GM18867 (cell line): ENCODE data around the gene CAPN11.

Experiments
- ATAC-seq: cut with Tn5 transposase; IDR thresholded peaks from one replicate; pipeline ENCODE4 v1.9.1; 2021; ENCODE audit warnings: mild to moderate bottlenecking, moderate library complexity; ENCODE audit not compliant: unreplicated experiment

CAPN11 gene

GRCh38 chr6:44152109-44152461 is 6.5 kb upstream of the CAPN11 start:
- ATAC-seq: no peak

DNA sequence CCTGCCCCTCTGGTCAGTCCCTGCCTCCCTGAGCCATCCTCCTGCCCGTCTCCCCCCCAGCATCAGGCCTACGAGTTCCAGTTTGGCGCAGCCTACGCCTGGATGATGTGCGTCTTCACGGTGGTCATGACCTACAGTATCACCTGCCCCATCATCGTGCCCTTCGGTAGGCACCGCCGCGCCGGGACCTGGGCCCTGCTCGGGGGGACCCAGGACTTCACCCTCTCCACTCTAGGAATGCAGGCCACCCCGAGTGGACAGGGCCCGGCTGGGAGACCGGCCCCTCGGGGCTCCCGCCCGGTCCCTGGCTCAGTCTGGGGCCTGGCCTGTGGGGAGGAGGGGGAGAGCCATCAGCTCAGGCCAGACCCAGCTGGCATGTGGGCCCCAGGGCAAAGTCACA is 6.1 kb upstream of the CAPN11 start:
- no peak for ATAC-seq

GRCh38 chr6:44154067-44154466 is 4.6 kb upstream of the CAPN11 start:
- no peak for ATAC-seq

DNA sequence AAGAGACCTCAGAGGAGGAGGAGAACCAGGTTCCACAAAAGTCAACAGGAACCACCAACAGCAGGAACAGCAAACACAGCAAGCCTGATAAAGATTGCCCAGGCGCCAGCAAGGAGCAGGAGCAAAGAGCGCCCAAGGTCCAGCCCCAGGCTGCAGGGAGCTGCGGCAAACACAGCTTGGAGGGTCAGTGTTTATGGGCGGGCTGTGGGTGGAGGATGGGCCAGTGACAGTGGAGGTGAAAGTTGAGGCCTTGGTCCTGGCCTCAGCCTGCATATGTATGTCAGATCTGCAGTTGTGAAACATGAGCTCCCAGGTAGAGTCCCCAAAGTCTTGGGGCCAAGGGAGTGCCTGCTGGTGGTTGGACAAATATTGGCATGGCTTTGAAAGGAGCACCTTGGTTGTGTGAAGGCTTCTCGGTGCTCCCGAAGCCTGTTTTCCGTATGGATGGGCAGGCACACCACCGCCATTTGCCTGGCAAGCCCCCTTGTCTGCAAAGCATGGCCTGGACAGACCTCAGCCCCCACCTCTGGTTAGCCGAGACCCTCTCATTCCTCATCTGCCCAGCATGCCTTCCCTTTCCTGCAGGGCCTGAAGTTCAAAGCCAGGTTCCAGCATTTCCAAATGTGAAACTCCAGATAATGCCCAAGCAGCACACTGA is 2.0 kb upstream of the CAPN11 start:
- ATAC-seq: no peak

GRCh38 chr6:44157152-44157521 is 1.5 kb upstream of the CAPN11 start:
- no peak for ATAC-seq

- ATAC-seq: no peak
Measured at GRCh38 chr6:44161997-44162338, 3.3 kb downstream of the CAPN11 start.

DNA sequence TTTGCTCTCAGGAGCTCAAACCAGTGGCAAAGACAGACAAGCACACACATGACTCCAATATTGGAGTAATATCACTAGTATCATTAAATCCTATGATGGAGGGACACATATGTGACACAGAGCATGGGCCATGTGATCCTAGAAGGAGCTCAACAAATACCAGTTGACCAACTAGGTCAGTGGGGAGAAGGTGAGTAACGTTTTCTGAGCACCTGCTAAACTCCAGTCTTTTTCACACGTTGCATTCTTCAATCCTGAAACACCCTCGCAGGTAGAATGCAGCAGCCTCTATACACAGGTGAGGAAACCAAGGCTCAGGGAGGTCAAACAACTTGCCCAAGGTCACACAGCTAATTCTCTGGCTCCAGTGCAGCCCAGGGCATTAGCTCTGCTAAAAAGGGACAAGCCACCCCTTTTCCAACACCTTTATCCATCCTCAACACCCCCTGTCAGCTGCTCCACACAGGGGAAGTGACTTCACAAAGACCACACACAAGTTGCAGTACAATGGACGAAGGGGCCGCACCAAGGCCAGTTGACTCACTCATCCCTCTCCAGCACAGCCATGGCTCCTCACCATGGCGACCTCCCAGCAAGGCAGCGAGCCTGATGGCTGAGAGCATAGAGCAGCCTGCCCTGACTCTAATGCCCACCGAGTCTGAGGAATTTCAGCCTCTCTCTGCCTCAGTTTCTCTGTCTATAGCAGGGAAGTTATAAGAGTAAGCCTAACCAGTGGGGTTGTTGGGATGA is 4.4 kb downstream of the CAPN11 start:
- ATAC-seq: no peak

DNA sequence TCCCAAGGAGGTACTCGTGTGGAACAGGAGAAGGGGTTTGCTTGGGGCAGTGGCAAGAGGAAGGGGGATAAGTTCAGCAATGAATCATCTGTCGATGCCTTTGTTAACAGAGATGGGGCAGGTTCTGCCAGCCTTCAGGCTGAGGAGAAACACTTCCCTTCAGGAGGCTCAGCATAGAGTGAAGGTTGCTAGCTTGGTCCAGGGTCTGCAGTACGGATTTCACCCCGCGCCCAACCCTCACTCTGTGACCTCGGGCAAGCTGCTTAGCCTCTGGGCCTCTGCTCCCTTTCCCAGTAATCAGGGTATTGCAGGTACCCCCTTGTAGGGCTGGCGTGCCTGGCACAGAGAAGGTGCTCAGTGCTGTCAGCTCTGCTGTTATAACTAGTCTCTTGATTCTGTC is 7.5 kb downstream of the CAPN11 start:
- no peak for ATAC-seq

- no peak for ATAC-seq
Measured at GRCh38 chr6:44166591-44167184, 8.1 kb downstream of the CAPN11 start.

GRCh38 chr6:44167567-44167966 is 8.9 kb downstream of the CAPN11 start:
- ATAC-seq: no peak

DNA sequence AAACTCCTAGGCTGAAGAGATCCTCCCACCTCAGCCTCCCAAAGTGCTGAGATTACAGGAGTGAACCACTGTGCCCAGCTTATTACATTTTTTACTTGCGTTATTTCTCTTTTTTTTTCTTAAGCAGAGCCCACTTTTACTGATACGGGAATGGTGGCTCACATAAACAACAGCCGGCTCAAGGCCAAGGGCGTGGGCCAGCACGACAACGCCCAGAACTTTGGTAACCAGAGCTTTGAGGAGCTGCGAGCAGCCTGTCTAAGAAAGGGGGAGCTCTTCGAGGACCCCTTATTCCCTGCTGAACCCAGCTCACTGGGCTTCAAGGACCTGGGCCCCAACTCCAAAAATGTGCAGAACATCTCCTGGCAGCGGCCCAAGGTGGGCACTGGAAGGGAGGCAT is 10.5 kb downstream of the CAPN11 start:
- ATAC-seq: no peak

DNA sequence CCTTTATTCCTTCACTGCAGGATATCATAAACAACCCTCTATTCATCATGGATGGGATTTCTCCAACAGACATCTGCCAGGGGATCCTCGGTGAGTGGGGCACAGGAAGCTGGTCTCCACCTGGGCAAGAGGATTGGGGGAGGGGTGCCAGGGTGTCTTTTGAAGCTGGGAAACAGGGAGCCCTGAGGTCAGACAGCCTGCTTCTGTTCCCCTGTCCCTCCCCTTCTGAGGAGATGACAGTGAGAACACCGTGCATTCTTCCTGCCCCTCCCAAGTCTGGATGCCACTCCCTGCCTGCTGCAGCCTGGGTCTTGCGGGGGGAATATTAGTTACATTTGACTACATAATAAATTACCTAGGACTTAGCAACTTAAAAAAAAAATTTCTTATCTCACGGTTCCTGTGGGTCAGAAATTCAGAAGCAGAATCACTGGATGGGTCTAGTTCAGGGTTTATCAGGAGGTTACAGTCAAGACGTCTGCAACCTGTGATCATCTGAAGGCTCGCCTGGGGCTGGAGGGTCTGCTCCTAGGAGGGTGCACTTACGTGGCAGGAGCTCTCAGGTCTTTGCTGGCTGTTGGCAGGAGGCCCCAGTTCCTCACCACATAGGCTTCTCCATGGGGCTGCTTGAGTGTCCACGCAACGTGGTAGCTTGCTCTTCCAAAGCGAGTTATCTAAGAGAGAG is 11.4 kb downstream of the CAPN11 start:
- ATAC-seq: no peak

- ATAC-seq: no peak
Measured at GRCh38 chr6:44171899-44172546, 13.4 kb downstream of the CAPN11 start.

GRCh38 chr6:44172731-44173500 is 14.3 kb downstream of the CAPN11 start:
- peak; percentile 59 for ATAC-seq

- no peak for ATAC-seq
Measured at GRCh38 chr6:44176130-44176761, 17.6 kb downstream of the CAPN11 start.

GRCh38 chr6:44176762-44177509 is 18.3 kb downstream of the CAPN11 start:
- ATAC-seq: no peak

- ATAC-seq: no peak
Measured at GRCh38 chr6:44177691-44178423, 19.2 kb downstream of the CAPN11 start.

DNA sequence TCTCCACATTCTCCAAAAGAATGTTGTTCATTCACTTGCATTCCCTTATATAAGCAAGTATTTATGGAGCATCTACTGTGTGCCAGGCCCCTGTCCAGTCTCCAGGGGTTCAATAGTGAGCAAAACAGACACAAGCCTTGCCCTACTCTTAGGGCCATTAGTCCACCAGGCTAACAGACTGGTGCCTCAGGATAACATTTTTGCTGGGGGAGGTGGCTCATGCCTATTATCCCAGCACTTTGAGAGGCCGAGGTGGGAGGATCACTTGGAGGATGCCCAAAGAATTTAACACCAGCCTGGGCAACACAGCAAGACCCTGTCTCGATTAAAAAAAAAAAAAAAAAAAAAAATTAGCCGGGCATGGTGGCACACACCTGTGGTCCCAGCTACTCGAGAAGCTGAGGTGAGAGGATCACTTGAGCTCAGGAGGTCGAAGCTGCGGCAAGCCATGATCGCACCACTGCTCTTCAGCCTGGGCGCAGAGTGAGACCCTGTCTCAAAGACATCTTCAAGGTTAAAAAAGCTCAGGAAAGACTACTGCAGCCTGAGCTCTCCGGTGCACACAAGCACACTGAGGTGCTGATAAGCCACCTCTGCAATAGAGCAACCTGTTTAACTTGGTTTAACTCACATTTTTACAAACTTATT is 19.9 kb downstream of the CAPN11 start:
- no peak for ATAC-seq
